Activated CD4-positive, alpha-beta T cell treated with anti-CD3 and anti-CD28 coated beads, Interleukin-2, amount 50 U/mL, for 24 hours (primary cell): ENCODE measurements around the gene TDG.

ENCODE experiments used
- DNase-seq, 2 donors: peaks; one replicate each; pipeline ENCODE4 v3.0.0-alpha.2; 2020; ENCODE audit warnings: low read depth in 1 of 2, low spot score in 1 of 2

Gene TDG

DNA sequence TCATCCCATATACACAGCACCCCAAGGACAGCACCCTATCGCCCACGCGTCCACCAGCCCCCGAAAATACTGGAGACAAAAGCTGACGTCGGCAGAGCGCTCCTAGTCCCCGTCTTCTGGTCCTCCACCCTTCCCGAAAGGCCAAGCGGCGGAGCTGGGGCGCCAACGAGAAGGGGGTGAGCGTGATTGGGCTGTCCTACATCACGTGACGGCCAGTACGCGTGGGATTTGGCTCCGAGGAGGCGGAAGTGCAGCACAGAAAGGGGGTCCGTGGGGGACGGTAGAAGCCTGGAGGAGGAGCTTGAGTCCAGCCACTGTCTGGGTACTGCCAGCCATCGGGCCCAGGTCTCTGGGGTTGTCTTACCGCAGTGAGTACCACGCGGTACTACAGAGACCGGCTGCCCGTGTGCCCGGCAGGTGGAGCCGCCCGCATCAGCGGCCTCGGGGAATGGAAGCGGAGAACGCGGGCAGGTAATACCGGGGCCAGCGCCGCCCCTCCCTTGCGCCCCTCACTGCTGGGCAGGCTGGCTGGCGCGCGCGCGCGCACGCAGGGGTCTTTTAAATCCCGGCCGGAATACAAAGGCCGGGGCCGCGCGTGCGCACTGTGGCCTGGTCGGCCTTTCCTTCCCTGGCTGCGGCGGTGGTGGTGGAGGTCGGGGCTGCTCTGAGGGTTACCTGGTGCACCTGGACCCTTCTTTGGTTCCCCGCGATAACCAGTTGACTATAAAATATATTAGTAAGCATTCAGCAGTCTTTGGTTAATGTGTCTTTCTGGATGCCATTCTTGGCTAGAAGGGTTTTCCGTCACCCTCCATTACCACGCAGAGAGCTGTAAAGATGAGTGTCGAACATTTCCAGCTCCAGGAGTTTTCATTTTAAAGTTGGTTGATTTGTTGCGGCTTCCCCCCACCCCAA, at the start of gene TDG:
Gene TDG (plus strand): TSS at position 283 of the 915 bp plus-strand sequence. CDS start 166 bp downstream, at position 449.
- DNase-seq = peak; percentile 89 to 98

DNA sequence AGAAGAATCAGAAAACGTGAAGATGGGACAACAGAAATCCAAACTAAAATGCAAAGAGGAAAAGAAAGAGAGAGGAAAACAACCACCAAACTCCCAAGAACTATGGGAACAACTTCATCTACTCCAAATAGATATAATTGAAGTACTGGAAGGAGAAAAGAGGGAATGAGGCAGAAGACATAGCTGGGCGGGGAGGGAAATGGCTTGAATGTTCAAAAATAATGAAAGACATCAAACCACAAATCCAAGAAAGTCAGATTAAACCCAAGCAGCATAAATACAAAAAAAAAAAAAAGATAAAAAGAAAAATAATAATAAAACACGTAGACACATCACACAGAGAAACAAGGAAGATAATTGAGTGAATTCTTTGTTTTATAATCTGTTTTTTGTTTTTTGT, 47.8 kb upstream of the TDG start:
- no peak for DNase-seq

DNA sequence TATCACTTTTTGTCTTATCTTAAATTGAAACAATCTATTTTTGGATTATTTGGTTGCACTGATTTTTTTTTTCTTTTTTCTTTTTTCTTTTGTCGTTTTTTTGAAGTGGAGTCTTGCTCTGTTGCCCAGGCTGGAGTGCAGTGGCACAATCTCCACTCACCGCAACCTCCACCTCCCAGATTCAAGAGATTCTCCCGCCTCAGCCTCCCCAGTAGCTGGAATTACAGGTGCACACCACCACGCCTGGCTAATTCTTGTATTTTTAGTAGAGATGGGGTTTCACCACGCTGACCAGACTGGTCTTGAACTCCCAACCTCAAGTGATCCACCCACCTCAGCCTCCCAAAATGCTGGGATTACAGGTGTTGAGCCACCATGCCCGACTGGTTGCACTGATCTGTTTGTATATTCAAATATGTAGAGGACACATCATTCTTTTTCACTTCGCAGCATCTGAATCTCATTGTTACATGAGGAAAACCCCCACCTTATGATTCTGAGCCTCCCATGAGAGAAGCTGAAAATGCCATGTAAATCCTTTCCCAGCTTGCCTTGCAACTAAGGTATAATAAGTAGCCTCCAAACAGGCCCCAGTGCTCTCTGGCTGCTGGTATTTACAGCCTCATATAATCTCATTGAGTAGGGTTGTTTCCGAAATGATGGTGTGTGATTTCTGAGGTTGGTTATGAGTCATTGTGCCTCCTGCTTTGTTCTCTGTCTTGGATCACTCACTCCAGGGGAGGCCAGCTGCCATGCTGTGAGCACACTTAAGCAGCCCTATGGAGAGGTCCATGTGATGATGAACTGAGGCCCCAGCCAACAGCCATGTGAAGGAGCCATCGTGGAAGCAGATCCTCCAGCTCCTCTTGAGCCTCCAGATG, 40.7 kb upstream of the TDG start:
- DNase-seq = peak in 1 of 2 donors; percentile 51

DNA sequence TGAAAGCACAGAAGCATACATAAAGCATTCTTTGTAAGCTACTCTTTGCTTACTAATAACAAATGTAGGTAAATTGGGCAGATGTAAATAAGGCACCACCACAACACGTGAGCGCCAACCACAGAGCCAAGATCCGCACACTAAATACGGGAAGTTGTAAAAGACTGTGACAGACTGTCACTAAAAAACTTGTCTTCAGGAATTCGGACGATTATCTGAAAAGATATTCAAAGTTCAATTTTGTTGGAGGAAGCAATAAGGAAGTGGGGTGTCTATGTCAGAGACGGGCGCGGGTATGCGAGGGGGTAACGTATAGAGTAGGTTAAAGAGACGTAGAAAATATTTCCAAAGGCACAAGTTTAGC, 37.0 kb upstream of the TDG start:
- DNase-seq = peak in 1 of 2 donors; percentile 32

DNA sequence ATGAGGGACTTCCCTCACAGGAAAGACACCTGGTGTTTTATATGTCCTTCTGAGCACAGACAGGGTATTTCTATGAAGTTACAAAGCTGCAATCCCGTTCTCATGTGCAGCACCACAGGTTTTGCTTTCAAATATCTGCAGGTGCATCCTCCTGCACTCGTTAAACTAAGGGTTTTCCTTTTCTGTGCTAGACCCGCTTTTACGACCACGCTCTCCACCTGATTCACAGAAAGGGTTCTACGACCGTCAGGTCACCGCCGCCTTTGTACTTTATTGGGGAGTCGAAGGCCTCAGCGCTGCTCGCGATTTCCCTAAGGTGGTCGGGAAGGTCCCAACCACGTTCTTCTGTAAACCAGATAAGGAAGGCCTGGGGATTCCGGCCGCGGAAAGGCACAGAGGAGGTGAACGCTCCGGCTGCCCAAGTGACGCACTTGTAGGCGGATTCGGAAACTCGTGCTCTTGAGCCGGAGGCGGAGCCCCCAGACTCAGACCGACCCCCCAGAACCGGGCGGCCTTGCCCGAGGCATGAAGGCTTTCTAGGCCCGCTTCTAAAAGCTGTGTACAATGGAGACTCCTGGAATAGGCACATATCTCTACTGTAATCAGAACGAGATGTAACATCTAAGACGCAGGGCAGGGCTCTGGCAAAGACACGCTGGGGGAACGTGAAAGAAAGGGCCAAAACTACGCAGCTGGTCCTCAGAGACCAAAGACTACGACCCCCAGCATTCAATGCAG, 36.5 kb upstream of the TDG start:
- DNase-seq = peak in 1 of 2 donors; percentile 79

DNA sequence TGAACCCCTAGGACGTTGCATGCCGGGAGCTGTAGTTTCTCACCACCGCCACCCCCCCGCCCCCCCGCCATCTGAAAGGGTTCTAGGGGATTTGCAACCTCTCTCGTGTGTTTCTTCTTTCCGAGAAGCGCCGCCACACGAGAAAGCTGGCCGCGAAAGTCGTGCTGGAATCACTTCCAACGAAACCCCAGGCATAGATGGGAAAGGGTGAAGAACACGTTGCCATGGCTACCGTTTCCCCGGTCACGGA, 36.0 kb upstream of the TDG start:
- no peak for DNase-seq

DNA sequence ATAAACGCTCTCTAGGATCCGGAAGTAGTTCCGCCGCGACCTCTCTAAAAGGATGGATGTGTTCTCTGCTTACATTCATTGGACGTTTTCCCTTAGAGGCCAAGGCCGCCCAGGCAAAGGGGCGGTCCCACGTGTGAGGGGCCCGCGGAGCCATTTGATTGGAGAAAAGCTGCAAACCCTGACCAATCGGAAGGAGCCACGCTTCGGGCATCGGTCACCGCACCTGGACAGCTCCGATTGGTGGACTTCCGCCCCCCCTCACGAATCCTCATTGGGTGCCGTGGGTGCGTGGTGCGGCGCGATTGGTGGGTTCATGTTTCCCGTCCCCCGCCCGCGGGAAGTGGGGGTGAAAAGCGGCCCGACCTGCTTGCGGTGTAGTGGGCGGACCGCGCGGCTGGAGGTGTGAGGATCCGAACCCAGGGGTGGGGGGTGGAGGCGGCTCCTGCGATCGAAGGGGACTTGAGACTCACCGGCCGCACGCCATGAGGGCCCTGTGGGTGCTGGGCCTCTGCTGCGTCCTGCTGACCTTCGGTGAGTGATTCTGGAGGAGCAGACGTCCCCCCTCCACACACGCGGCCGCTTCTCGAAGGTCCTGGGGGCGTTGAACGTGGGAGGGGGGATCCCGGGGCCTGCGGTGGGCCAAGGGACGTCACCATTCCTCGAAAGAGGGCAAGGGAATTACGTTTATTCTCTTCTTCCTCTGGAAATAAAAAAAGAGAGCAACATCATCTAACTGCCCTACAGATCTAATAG, 35.5 kb upstream of the TDG start, which contains the start of gene HSP90B1:
Gene HSP90B1 (plus strand): TSS at position 377 of the 753 bp plus-strand sequence. CDS start 106 bp downstream, at position 483.
- peak; percentile 99 for DNase-seq

DNA sequence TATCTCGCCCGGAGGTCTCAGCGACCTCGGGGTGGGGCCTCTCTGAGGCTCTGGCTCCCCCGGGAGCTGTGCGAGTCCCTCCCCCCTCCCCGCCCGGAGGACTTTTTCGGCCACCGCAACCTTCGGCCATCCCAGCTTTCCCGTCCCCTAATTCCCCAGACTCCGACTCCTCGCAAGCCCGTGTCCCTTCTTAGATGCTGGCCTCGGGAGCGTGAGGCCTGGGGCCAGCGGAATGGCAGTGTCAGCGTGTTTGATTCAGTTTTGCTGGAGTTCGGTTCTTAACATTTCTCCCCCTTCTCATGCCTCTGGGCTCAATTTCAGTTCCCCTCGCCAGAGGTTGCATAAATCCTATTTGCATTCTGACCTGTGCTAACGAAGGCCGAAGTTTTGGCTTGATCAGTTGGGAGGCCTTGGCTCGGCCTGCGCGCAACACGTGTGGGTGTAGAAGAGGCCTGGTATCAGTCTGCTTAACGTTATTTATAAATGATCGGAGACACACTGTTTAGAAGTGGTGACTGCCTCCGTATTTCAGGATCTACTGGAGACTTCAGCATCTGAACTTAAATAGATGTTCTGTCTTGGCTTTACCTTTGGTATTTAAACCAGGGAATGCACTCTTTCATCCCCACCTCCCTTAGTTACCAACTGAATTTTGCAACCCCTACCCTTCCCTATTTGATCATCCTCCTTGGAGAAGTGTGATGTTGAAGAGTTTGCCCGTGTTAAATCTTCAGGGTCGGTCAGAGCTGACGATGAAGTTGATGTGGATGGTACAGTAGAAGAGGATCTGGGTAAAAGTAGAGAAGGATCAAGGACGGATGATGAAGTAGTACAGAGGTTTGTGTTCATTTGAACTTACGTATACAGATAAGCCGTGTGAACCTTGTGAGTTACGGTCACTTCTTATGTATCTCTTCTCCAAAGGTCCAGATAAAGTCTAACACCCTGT, 34.6 kb upstream of the TDG start:
- peak in 1 of 2 donors; percentile 22 for DNase-seq

DNA sequence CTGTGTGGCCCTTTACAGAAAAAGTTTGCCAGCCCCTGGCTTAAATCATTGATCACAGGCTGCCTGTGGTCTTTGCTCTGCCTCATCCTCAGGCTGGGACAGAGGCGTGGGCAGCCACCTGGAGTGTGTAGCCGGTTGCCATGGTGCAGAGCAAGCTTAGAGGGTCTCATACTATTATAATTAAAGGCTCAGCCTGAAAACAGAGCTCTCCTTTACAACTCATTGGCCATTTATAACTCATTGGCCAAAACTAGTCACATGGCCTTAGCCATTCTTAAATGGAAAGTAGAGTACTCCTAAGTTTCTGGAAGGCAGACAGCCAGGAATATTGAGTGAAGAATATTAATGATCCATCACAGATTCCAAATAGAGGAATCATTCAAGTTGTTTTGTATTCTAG, 32.4 kb upstream of the TDG start:
- no peak for DNase-seq

DNA sequence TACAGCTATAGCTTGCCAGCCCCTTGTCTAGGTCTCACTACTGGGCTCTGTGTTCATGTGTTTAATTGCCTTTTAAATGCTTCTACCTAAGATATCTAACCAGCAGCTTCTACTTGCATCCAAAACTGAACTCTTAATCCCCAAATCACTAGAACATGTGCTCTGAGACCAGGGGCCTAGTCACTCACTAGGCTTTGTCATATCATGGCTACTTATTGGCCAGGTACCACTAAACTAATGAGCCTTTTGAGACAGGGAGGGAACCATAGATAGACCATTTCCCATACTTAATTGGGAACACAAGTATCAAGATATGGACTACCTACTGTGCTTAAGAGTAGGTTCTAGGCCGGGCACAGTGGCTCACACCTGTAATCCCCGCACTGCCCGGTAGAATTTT, 29.0 kb upstream of the TDG start:
- DNase-seq = no peak

DNA sequence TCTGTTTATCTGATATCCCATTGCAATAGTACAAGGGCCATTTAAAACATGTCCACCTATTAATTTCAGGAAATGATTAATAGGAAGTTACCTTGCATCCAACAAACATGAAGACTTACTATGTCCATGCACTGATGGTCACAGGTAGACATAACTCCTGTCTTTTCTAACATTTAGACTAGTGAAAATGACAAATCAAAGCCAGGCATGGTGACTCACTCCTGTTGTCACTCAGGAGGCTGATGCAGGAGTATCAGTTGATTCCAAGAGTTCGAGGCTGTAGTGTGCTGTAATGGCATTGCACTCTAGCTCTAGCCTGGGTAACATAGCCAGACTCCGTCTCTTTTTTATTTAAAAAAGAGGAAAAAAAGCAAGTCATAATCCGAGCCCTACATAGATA, 20.7 kb upstream of the TDG start:
- no peak for DNase-seq

DNA sequence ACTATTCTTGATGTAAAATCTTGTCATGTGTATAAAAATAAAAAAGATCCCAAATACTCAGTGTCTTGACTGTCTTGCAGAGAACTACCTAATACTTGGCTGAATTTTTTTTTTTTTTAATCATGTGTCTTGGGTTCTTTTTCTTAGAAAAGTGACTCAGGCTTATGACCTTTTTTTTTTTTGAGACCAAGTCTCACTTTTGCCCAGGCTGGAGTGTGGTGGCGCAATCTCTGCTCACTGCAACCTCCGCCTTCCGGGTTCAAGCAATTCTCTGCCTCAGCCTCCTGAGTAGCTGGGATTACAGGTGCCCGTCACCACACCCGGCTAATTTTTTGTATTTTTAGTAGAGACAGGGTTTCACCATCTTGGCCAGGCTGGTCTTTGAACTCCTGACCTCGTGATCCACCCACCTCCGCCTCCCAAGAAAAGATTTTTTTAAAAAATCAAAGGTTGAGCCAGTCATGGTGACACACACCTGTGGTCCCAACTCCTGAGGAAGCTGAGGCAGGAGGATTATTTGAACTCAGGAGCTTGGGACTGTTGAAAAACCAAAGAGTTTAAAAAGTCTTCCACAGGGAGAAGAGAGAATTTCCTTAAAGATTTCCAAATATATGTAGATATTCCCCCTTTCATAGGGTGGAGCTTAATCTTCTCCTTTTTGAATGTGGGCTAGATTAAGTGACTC, 17.7 kb upstream of the TDG start:
- no peak for DNase-seq

DNA sequence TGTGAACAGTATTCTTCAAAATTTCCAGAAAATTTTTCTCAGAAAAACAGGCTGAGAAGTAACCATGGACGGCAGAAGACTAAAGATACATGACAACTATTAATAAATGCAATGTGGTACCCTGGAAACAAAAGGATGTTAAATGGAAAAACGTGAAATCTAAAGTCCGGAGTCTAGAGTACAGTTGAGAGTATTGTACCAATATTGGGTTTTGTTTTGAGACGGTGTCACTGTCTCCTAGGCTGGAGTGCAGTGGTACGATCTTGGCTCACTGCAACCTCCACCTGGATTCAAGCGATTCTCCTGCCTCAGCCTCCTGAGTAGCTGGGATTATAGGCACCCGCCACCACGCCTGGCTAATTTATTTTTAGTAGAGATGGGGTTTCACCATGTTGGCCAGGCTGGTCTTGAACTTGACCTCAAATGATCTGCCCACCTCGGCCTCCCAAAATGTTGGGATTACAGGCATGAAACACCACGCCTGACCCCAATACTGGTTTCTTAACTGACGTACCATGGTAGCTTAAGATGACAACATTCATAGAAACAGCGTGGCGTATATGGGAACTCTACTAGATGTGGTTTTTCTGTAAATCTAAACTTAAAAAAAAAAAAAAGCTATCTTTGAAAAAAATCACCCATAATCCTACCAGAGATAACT, 16.8 kb upstream of the TDG start:
- no peak for DNase-seq

DNA sequence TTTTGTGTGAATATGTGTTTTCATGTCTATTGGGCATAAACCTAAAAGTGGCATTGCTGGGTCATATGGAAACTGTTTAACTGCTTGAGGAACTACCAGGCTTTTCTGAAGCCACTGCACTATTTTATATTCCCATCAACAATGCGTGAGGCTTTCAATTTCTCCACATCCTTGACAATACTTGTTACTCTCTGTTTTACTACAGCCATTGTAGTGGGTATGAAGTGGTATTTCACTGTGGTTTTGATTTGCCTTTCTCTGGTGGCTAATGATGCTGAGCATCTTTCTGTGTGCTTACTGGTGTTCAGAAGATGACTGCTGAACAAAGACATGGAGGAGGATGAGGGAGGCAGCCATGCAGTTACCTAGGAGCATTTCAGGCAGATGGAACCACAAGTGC, 13.2 kb upstream of the TDG start:
- DNase-seq = no peak

DNA sequence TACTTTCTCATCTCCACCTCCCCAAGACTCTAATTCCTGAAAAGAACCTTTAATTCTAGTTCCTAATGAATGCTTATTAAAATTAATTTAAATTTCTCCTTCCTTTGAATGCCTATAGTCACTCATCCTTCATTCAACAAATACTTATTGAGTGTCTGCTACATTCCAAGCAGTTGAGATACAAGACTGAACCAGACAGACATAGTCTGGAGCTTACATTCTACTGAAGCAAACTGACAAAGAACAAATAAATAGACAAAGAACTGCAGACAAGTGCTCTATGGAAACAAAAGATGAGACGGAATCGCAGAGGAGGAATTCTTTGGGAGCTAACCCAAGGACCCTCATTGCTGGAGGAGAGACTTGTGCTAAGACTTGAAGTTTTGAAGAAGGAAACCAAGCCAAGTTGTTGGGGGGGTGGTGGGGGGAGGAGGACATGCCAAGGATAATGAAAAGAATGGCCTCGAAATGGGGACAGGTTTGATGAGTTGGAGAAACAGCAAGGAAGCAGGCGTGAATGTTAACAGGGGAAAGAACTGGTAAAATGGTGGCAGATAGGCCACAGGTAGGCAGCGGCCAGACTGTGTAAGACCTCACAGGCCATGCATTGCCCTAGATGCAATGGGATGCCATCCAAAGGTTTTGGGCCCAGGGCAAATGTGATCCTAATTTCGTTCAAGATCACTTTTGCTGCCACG, 9.7 kb upstream of the TDG start:
- no peak for DNase-seq

DNA sequence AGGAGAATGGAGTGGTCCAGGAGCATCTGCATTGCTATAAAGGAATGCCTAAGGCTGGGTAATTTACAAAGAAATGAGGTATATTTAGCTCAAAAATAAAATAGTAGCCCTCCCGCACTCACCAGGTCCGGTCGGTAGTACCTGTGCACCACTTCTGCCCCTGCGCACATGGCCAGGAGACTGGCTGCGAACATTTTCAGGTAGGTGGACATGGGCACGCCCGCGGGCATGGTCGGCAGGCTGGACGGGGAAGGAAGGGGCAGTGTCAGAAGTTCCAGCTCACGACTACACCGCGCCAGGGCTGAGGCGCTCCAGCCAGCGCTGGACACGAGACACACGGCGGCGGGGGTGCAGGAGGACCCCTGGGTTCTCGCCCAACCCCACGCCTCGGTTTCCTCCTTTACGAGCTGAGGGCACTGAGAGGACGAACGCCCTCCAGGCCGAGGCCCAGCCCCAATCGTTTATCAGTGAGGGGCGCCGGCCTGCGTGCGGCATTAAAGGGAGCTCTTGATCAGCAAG, 9.1 kb upstream of the TDG start:
- no peak for DNase-seq

DNA sequence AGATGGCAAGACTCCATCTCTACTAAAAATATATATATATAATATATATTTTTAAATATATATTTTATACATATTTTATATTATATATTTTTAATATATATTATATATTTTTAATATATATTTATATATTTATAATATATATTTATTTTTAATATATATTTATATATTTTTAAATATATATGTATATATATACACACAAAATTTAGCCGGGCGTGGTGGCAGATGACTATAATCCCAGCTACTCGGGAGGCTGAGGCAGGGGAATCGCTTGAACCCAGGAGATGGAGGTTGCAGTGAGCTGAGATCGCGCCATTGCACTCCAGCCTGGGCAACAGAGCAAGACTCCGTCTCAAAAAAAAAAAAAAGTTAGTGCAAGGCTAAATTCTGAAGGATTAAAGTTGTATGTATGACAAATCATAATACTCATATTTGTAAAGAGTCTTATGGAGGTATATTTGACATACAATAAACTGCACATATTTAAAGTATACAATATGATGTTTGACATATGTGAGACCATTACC, 7.7 kb upstream of the TDG start:
- no peak for DNase-seq

DNA sequence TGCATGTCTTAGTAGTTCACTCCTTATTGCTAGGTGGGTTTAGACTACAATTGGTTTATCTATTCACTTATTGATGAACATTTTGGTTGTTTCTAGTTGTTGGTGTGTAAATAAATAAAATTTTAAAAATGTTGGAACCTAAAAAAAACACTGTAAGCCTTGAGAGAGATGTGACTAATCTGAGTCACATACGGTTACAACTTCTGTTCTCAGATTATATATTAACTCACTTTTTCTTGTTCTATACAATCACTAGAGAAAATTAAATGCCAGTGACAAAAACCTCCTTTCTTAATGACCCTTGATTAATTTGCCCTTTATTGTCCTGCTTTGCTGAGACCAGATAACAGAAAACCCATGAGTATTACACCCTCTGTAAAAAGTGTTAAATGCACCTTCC, 7.1 kb upstream of the TDG start:
- no peak for DNase-seq
